Kidney (tissue), 14 donors: ENCODE results near the gene RNF145. TPM values are rescaled to one million over a fixed set of nuclear protein-coding genes. Genes with fewer than 3 reads are reported as not detected.
"Not testable (repeated sequence)": the region's sequence is repeated elsewhere in the genome, so short reads cannot be mapped to it uniquely, and the experiment has no call there.

Experiments used
- DNase-seq, 5 donors: peaks; one replicate each; pipeline ENCODE4 v3.0.0-alpha.2; 2013 to 2020
- FAIRE-seq: peaks from 2 replicates; lab custom pipeline; 2012; peaks lifted over from hg19 to GRCh38; lab: Jason Lieb, UNC
- H3K27ac ChIP-seq, 2 donors: one replicate each; pipeline ENCODE4 v1.7.0; 2013; ENCODE audit warnings: low read depth in 2 of 2, low read length in 2 of 2, inconsistent platforms in 1 of 2
- H3K27me3 ChIP-seq: one replicate; pipeline ENCODE4 v1.7.1; 2013; ENCODE audit warnings: low read length, inconsistent platforms; ENCODE audit not compliant: control insufficient read depth, insufficient read depth
- H3K36me3 ChIP-seq, 3 donors: one replicate each; pipeline versions ENCODE4 v1.7.0 to v1.7.1; 2013; ENCODE audit warnings: low read length in 3 of 3, control low read depth in 1 of 3, inconsistent platforms in 1 of 3; ENCODE audit not compliant: insufficient read depth in 3 of 3, control insufficient read depth in 2 of 3
- H3K4me1 ChIP-seq, 3 donors: one replicate each; pipeline versions ENCODE4 v1.7.0 to v1.7.1; 2013; ENCODE audit warnings: low read length in 3 of 3, inconsistent platforms in 1 of 3, low read depth in 1 of 3; ENCODE audit not compliant: control insufficient read depth in 2 of 3, insufficient read depth in 2 of 3
- H3K4me3 ChIP-seq, 3 donors: one replicate each; pipeline versions ENCODE4 v1.7.0 to v1.8.1; 2013; ENCODE audit warnings: low read length in 3 of 3, control low read depth in 1 of 3, inconsistent platforms in 1 of 3
- H3K9ac ChIP-seq, 3 donors: one replicate each; pipeline versions ENCODE4 v1.7.0 to v1.7.1; 2013; ENCODE audit warnings: low read length in 3 of 3, control low read depth in 1 of 3, inconsistent platforms in 1 of 3
- H3K9me3 ChIP-seq, 3 donors: one replicate each; pipeline versions ENCODE4 v1.7.0 to v1.7.1; 2013; ENCODE audit warnings: low read length in 3 of 3, control low read depth in 1 of 3, inconsistent platforms in 1 of 3; ENCODE audit not compliant: control insufficient read depth in 2 of 3, insufficient read depth in 1 of 3
- CTCF ChIP-seq: IDR thresholded peaks from 3 replicates; pipeline ENCODE4 v1.5.1; 2012; ENCODE audit warnings: mild to moderate bottlenecking, moderate library complexity, borderline replicate concordance; ENCODE audit not compliant: insufficient read depth; ENCODE audit errors: extremely low read depth
- intact Hi-C: fragments of 100-400 bp; cut with DNase I; formaldehyde crosslinking; loops from one replicate; pipeline ENCODE4 v1.11.1; 2022
- polyA plus RNA-seq: library from polyadenylated mRNA; stranded (reverse); fragments of 350-450 nt; fragmentation: Illumina TruSeq; extraction: RNeasy Lipid Tissue Mini Kit (QIAGEN cat#74804); gene quantifications from one replicate; pipeline ENCODE4 v1.2.3, GENCODE V29; 2014; ENCODE audit warnings: low read depth, low replicate concordance; ENCODE audit not compliant: insufficient read depth
- total RNA-seq: library from RNA; stranded (reverse); fragmentation: NEBNext Ultra II Directional; extraction: Animal tissue kit (Norgen Biotek cat#: 25700); gene quantifications from one replicate; pipeline ENCODE4 v1.2.1, GENCODE V29; 2021
- donor health status: control.
- donor health status: control.
- donor health status: control.
- donor health status: control.
- donor health status: control.
- donor health status: DM: yes; HTN: yes; CAD: no.
- donor health status: Normal renal cell carcinoma (clear cell type).

The RNF145 gene
- total and polyA plus RNA-seq, 2 donors from 2014 or later: 29.6 to 66.5 TPM

GRCh38 chr5:159163701-159164046, 45.7 kb downstream of the RNF145 start:
- Histone ChIP-seq H3K9ac (no peak overlapping the region), H3K27me3 (no peaks in the 10 kb centered on the region), H3K4me3 (no peak overlapping the region), H3K27ac (no peak overlapping the region), H3K36me3 (peaks cover 4 to 10% (median 6%) of the 10 kb centered on the region in 3 donors), H3K9me3 (no peaks in the 10 kb centered on the region), H3K4me1 (no peaks in the 10 kb centered on the region)
- no peak for FAIRE-seq
- no peak for DNase-seq
- intact Hi-C loops: no loop called here
- no peak for TF ChIP-seq CTCF

- H3K9me3 ChIP-seq: no peaks in the 10 kb centered on the region
- H3K4me3 ChIP-seq: no peak overlapping the region
- no peak overlapping the region for H3K9ac ChIP-seq
- DNase-seq: no peak
- no peak overlapping the region for H3K27ac ChIP-seq
- no peak for FAIRE-seq
- H3K4me1 ChIP-seq: no peaks in the 10 kb centered on the region
- H3K36me3 ChIP-seq: peaks cover 5 to 12% (median 6%) of the 10 kb centered on the region in 3 donors
- no peak for TF ChIP-seq CTCF
- H3K27me3 ChIP-seq: no peaks in the 10 kb centered on the region
- intact Hi-C loops: no loop called here
These were observed 46.2 kb downstream of the RNF145 start for GRCh38 chr5:159163027-159163700.

GRCh38 chr5:159161361-159162214, 47.8 kb downstream of the RNF145 start:
- no peak overlapping the region for H3K9ac ChIP-seq
- TF ChIP-seq CTCF: no peak
- FAIRE-seq: no peak
- intact Hi-C loops: no loop called here
- H3K27ac ChIP-seq: no peak overlapping the region
- no peak for DNase-seq
- H3K4me1 ChIP-seq: no peaks in the 10 kb centered on the region
- no peaks in the 10 kb centered on the region for H3K27me3 ChIP-seq
- H3K4me3 ChIP-seq: no peak overlapping the region
- H3K9me3 ChIP-seq: no peaks in the 10 kb centered on the region
- H3K36me3 ChIP-seq: peaks cover 7 to 15% (median 7%) of the 10 kb centered on the region in 3 donors

- not testable (repeated sequence) for H3K9me3 ChIP-seq, H3K27ac ChIP-seq, H3K4me3 ChIP-seq, H3K4me1 ChIP-seq, H3K27me3 ChIP-seq, H3K9ac ChIP-seq, FAIRE-seq, DNase-seq
- intact Hi-C loops: loop anchor here (10.0 kb wide), 1 partner anchor 106 kb away; the partner anchor contains the start of gene UBLCP1
- peaks cover 7 to 15% (median 7%) of the 10 kb centered on the region in 3 donors for H3K36me3 ChIP-seq
These were observed 50.7 kb downstream of the RNF145 start for GRCh38 chr5:159158553-159159091.
